DMS79 treated with DMSO at 0.1 percent for 48 hours (cell line): ENCODE results near the gene NR2F2.

Experiments used
- DNase-seq: peaks from one replicate; lab custom pipeline; 2025; lab: John Stamatoyannopoulos, UW

The NR2F2 gene

DNA sequence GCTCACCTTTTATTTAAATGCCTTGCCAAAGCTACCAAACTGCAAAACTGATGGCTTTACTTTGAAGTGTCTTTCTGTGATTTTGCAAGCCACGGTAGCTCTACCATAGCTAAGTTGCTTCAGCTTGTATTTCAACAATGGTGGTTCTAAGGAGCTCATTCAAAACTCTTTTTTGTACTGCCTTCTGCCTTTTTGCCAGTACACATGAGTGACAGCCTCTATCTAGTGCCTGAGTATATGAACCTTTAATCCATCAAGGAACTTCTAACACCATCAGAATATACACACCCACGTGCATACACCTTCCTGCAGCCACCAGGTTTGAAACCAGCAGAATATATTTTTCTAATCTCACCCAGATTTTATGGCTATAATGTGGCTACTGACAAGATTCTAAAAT, 10.4 kb upstream of the NR2F2 start:
- no peak for DNase-seq

DNA sequence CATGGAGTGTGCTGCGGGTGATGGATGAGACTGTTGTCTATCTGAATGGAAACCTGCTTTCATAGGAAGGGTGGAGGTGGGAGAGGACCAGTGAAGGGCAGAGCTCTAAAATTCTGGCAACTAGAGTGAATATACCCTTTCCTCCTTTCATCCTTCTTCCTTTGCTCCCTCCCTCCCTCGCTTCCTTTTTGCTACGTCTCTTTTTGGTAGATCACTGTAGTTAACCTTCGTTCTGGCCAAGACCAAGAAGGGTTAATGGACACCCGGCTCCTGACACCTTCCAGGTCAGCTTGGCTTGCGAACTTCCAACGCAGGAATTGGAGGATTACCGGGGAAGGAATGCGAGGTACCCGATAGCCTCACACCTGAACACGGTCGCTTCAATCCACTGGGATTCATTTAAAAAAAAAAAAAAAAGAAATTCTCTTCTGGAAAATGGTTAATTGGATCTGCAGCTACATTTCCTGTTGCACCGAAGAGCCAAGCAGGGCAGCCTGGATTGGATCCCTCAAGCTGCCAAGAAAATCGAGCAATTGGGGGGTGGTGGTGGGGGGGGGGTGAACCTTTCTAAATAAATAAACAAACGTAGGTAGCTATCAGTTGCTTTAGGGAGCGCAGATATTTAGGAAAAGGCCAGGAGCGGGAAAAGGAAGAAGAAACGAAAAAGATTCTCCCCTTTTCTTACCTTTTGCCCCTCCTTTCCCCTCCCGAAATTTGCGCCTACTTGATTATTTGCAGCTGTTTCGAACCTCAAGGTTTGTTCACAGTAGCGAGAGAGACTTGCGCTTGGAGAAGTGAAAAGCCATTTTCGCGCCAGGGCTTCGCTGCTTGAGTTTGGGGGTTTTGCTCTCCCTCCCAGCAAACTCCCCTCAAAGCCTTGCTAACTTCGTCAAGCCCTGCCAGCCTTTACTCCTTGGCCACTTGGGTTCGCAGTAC, 9.5 kb upstream of the NR2F2 start:
- no peak for DNase-seq

DNA sequence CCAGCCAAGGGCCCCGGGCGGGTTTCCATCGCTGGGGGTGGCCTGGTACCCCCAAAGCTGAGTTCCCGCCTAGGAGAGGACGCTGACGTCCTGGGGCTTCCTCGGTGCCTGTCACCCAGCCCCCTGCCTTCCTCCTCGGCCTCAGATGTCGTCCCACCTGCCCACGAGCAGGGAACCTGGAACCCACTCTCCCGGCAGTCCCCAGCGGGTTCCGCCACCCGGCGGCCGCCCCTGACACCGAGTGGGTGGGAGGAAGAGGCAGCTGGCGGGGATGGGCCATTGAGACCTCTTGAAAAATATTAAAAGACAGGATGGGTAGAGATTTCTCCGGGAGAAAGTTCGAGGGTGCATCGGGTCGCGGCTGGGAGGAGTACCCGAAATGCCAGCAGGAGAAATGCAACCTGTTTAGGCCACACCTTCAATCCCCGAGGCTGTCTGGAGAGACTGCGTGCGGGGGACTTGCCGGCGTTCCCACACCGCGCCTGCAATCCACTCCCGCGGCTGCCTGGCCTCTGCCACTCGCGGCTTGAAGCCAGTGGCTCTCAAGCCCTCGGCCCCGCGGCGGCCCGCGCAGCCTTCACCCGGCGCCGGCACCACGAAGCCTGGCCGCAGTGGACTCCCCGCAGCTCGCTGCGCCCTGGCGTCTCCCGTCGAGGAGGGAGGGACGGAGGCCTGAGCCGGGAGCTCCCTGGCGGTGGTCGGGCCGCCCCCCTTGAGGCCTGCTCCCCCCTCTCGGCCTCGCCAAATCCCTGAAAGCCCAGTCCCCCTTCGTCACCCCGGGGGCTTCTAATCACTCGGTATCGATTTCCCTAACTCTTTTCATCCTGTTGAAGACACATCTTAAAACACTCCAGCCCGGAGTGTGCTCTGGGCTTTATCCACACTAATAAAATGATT, 8.6 kb upstream of the NR2F2 start:
- no peak for DNase-seq

DNA sequence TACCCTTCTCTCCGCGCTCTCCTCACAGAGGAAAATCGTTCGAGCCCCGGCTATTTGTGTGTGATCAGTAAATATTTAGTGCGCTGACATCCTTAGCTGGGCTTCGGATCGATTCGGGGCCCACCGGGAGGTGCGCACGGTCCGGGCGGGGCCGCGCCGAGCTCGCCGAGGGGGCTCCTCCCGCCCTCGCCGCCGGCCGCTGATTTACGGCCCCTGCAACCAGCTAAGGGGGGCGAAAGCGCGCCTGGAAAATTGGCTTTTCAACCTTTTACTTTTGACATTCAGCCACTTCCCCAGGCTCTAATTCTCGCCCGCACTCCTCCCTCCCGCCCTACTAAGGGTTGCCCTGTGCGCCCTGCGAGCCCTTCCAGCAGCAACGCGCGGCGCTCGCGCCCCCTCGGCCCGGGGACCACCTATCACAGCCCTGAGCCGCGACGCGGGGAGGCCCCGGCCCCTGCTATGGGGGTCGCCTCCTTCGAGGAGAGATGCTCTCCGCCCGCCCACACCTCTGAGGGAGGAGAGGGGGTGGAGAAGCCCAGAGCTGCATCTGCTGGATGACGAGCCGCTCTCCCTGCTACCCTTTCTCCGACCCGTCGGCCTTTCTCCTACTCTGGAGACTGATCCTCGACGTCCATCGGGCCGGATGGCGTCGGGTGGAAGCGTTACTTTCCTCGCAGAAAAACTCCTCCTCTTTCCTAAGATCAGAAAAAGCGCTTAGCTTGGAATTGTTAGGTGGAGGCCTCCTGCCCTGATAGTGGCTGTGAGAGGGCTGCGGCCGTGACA, 7.8 kb upstream of the NR2F2 start:
- no peak for DNase-seq

DNA sequence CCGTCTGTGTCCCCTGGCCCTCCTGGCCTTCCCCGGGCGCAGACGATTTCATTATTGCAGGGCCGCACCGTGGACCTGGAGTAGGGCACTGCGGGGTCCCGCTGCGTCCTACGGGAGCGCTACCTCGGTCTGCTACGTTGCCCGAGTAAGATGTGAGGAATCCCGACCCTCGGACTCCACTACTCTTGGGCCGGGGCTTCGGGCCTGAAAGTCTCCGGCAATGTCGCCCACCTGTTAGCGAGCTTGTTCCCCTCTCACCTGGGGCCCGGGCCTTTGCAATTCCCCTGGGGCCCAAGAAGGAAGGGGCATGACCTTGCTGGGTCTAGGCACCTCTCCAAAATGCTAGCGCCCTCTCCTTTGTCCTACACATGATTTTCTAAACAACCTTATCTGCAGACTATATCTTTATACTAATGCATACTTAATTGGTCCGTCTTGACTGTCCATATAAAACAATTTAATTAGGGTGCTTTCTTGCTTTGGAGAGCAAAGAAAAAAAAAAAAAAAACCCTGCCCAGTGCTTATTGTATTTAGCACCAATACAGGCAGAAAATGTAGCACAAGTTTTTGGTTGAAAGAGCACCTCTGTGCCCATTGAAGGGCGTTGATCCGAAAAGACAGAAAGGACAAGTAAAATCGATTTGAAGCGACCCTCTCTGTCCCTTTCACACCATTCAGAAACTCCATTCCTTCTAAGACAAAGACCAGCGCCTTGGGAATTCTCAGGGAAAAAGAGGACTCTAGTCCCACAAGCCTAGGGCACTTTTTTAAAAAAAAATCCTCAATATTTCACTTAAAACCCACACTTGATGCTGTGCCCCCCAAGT, 7.0 kb upstream of the NR2F2 start:
- no peak for DNase-seq

DNA sequence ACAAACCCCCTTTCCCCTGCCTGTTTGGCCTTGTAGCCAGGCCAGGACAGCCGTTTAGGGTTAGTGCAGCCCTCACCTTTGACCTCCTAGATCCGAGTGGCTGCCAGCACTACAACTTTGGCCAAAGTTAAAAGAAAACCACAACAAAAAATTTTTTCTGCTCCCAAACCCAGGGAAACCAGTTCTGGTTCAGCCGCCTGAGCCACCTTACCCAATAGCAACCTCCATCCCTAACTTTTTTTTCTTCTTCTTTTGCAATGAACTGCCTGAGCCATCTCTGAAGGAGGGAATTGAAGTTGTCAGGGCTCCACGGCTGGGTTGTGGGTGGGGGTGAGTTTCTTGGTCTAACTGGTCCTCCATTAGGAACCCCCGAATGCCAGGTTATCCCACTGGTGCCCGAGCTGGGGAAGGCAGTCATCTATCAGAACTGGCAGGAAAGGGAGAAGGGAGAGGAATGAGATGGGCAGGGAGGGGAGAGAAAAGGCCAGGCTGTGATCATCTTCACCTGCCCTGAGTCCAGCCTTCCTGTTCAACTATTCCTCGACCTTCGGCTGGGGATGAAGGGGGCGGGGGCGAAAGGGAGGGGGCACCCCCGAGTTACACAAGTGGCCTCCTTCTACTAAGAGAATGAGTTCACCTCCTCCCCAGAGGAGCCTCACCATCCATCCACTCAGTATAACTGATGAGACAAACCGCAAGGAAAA, 6.2 kb upstream of the NR2F2 start:
- DNase-seq: no peak

DNA sequence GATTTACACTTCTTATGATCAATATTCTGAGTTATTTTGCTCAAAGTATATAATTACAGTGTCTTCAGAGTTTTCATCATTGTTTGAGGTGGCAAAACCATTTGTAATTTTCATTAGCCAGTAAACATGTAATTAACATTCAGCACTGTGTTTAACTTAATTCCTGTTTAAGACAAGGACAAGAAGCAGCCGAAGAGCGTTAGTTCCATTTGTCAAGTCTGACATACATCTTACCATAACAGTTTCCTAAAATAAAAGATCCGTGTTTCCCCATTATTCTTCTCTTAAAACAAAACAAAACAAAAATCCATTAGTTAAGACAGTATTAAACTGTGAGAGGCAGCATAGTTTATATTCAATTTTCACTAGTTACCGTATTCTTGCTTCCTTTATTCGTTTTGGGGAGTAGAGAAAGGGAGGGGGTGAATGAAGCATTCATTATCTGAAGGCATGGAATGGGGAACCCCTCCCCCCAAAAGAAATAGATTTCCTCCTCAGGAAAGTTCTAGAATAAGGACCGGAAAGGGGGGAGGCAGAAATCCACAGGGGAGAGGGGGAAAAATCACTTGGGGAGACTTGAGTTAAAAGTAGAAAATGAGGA, 5.5 kb upstream of the NR2F2 start:
- no peak for DNase-seq

DNA sequence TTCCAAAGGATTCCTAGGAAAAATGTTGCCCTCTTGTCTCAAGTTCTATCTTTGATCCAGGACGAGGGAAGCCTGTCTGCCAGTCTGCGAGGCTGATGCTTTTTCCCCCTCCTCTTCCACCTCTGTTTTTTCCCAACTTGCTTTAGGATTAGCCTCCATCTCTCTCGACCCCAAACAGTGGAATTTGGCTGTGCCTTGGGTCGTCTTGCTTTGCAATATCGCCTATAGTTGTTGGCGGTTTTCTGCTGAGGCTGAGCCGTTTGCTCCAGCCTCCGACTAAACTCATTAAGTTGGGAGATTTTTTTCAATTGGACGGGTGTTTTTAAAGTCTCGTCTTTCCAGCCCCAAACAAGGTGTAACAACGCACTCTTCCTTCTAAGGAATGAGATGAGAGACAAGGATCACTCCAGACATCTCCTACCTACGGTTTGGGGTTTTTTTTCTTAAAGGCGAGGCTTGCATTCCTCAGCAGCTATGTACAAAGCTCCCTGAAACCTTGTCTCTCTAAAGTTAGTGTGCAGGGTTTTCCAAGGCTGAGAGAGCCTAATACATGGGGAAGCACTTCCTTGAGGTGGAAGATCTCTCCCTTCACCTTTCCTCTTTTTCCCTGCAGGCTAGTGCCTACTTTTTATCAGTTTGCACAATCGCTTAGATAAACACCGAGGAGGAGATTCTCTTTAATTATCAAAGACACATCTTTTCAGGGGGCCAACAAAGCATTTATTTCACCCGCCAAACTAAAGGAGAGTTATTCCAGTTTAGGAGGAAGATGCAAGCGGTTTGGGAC, 4.8 kb upstream of the NR2F2 start:
- no peak for DNase-seq

DNA sequence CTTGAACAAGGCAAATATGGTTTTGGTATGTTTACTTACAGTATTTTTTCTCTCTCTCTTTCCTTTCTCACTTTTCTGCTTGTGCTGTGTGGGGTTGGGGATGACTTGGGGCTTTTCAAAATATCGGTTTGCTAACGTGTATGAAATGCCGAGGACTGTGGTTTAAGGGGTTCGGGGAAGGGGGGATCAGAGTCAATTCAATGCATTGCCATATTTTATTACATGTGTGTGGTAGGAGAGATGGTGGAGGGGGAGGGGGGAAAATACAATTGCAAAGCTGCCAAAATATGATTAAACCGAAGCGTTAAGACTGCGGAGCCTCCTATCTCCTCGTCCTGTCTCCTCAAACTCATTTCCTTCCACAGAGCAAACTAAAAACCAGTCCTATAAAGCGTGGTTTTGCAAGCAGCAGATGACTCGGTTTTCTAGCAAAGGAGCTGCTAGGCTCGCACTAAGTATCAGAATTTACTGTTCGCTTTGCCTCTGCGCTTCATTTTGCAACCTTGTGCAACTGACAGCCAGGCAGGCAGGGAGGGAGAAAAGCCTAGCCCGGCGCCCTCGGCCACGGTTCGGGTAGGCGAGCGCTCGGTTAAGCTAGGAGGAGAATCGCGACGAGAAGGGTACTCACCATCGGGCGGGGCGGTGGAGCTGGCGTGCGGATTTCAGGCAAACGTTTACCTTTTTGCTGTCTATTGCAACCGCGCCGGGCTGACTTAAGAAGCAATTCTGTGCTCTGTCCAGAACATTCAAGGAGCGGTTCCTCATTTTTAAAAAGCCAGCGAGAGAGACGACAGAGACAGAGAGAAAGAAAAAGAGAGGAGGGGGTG, 4.0 kb upstream of the NR2F2 start:
- DNase-seq: no peak

DNA sequence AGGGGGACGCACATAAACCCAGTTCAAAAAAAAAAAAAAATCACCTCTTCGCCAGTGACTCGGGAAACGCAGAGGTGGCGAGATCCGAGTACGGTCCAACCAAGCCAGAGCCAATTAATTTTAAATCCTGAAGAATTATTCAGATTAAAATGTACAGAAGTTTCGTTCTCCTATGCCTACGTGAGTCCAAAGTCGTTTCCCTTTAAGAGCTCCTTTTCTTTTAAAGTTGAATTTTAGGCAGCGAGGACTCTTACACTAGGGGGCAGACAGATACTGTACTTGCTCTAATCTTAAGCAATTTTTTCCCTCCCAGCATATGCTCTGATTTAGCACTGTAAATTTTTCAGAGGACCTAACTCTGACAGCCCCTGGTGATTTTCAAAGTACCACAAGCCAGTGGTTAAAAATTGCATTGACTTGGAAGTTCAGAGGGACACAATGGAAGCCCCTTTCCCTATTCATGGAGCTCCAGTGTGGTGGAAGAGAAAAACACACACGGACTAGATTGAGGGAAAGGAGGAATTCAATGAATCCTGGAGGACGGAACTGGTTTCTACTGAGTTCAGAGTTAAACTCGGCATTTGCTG, 3.3 kb upstream of the NR2F2 start:
- peak; percentile 43 for DNase-seq

DNA sequence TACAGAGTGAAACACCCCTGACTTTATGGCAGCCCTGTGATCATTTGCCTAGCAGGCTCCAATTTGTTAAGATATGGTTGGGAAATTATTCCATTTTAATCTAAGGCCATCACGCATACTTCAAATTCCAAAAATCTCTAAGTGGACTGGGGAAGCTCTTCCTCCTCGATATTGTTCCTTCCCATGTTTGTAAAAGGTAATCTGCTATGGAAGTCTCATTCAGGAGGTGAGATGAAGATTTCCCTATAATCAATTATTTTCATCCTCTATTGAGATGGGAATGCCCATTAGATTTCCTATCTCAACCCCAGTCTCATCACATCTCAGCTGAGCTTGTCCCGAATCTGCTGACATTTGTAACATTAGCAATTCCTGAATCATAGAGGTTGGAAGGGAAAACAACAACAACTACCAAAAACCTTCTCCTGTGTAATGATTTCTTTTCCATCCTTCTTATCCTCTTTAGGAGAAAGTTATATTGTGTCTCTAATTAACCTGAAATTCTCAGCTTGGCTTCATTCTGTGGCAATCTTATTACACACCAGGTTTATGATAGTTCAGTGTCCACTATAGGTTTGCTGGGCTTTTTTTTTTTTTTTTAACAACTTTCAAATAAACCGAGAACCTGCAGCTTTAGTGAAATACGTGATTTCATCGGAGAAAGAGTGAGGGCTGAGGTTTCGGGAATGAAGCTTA, 2.2 kb upstream of the NR2F2 start:
- no peak for DNase-seq

DNA sequence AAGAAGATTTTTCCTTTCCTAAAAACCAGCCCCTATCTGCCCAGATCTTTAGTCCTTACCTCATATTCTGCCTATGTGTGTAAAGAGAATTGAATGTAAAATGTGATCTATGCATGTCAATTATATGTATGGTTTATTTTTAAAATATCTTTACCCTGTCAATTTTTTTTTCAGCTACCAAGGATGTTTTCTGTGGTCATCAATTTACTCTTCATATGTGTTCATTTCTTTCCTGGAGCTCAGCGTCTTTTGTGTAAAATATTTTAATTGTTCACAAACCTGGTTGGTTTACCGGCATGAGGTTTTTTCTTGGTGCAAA, 1.7 kb upstream of the NR2F2 start:
- DNase-seq: no peak

DNA sequence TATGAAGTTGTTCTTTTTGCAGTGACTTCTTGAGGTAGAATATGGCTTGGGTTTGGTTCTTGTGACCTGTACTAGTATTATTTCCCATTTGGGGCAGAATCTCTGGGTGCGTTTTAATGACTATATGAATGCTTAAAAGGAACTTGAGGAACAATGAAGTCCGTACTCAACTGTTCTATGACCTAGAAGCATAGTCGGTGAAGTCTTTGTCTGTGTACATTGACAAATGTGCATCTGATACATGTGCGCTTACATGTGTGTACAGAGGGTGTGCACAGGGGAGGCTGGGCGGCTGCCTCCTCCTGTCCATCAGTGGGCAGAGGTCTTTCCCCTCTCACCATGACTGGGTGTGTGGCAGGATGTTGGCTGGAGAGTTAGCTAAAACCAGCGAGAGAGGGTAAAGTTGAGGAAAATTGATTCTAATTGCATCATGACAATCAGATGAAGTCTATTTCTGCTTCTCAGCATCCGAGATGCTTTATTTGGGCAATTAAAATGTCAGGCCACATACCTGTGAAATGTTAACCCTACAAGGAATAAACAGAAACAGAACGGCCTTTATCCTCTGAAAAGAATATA, 1.0 kb upstream of the NR2F2 start:
- no peak for DNase-seq

DNA sequence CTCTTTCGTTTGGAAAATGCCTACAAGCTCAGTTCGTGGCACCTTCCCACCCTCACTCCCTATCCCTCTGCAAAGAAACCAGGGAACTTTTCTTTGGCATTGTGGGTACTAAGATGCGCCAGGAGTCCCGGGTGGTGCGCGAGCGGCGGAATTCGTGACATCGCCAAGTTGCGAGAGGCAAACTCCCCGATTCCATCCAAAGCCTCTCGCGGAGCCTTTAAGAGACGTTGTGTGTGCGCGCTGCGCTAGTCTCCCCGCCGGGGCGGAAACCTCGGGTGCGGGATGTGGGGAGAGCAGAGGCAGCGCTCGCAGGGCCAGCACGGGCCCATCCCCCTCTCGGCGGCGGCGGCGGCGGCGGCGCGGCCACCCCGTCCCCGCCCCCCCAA, 443 bp upstream of the NR2F2 start:
- DNase-seq: no peak

DNA sequence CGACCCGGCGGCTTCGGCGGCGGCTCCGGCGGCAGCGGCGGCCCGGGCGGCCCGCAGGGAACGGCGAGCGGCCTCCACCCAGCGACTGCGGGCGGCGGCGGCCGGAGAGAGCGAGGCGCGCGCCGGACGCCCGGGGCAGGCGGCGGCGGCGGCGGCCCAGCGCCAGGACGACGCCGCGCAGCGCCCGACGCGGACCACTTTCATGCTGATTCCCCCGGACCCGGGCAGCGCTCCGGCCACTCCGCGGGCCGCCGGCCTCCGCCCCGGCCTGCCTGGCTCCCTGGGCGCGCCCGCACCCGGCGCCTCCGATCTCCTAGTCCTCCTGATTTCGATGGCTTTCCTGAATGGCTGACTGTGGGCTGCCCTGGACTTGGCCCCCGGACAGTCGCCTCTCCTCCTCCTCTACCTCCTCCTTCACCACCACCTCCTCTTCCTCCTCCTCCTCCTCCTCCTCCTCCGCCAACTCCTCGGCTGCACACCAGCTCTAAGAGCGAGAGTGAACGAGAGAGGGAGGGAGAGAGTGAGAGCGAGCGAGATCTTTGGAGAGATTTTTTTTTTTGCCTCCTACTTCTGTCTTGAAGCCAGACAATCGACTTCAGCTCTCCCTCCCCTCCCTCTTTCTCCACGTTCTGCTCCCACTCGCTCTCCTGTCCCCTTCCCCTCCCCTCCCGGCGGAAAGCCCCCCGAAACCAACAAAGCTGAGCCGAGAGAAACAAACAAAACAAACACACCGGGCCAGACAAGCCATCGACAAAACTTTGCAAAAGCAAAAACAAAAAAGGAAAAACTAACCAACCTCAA, 844 bp downstream of the NR2F2 start:
- DNase-seq: no peak

DNA sequence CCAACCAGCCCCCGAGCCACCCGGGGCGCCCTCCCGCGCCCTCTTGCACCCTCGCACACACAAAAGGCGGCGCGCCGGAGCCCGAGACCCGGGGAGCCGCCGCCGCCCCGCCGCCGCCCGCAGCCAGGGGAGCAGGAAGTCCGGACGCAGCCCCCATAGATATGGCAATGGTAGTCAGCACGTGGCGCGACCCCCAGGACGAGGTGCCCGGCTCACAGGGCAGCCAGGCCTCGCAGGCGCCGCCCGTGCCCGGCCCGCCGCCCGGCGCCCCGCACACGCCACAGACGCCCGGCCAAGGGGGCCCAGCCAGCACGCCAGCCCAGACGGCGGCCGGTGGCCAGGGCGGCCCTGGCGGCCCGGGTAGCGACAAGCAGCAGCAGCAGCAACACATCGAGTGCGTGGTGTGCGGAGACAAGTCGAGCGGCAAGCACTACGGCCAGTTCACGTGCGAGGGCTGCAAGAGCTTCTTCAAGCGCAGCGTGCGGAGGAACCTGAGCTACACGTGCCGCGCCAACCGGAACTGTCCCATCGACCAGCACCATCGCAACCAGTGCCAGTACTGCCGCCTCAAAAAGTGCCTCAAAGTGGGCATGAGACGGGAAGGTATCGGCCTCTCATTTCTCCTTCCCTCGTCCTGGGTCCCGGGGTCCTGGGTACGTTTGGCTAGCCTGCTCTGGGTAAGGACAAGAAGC, 1.6 kb downstream of the NR2F2 start:
- DNase-seq: peak; percentile 26
